Activated CD8-positive, alpha-beta T cell treated with anti-CD3 and anti-CD28 coated beads for 36 hours (primary cell): ENCODE measurements around the gene FADS6. TPM values are rescaled to one million over a fixed set of nuclear protein-coding genes. Genes with fewer than 3 reads are reported as not detected.

Experiments used
- ATAC-seq: fragments of 200-7000 bp; cut with Tn5 transposase; one replicate; pipeline ENCODE4 v1.10.0; 2021; ENCODE audit warnings: mild to moderate bottlenecking, moderate library complexity
- CTCF ChIA-PET: fragments of 350-600 bp; sonication (Branson Sonifier 250); formaldehyde crosslinking; loops from one replicate; lab custom pipeline; 2021; ENCODE audit warnings: antibody characterized with exemption; lab: Charles Lee
- POLR2A ChIA-PET: fragments of 350-600 bp; sonication (Branson Sonifier 250); formaldehyde crosslinking; loops from one replicate; lab custom pipeline; 2021; ENCODE audit warnings: antibody characterized with exemption; lab: Charles Lee
- DNase-seq: peaks from one replicate; pipeline ENCODE4 v3.0.0-alpha.2; 2020
- H3K27ac Mint-ChIP-seq: one replicate; pipeline ENCODE4 v1.8.0; 2021; ENCODE audit warnings: mild to moderate bottlenecking, mixed read lengths
- H3K27me3 Mint-ChIP-seq: one replicate; pipeline ENCODE4 v1.8.0; 2021; ENCODE audit warnings: mixed read lengths
- H3K36me3 Mint-ChIP-seq: one replicate; pipeline ENCODE4 v1.8.0; 2021; ENCODE audit warnings: low read depth, mixed read lengths
- H3K4me1 Mint-ChIP-seq: one replicate; pipeline ENCODE4 v1.8.0; 2021; ENCODE audit warnings: low read depth, mixed read lengths
- H3K4me3 Mint-ChIP-seq: one replicate; pipeline ENCODE4 v1.8.0; 2021; ENCODE audit warnings: mild to moderate bottlenecking, moderate library complexity, mixed read lengths
- H3K9me3 Mint-ChIP-seq: one replicate; pipeline ENCODE4 v1.8.0; 2021; ENCODE audit warnings: mixed read lengths
- intact Hi-C: fragments of 100-400 bp; cut with micrococcal nuclease; formaldehyde crosslinking; loops from one replicate; pipeline ENCODE4 v1.10.0; 2022
- total RNA-seq, 2 experiments: library from RNA; stranded (reverse); gene quantifications; one replicate each; pipeline ENCODE4 v1.2.3, GENCODE V29; 2021
- TF ChIP-seq, protein P1 (sequence below): fragments of 200-600 bp; IDR thresholded peaks from one replicate; pipeline ENCODE4 v1.8.0; 2022; ENCODE audit warnings: antibody characterized with exemption, mild to moderate bottlenecking

FADS6 gene
- total RNA-seq, 2 experiments from 2014 or later, result not detected

DNA sequence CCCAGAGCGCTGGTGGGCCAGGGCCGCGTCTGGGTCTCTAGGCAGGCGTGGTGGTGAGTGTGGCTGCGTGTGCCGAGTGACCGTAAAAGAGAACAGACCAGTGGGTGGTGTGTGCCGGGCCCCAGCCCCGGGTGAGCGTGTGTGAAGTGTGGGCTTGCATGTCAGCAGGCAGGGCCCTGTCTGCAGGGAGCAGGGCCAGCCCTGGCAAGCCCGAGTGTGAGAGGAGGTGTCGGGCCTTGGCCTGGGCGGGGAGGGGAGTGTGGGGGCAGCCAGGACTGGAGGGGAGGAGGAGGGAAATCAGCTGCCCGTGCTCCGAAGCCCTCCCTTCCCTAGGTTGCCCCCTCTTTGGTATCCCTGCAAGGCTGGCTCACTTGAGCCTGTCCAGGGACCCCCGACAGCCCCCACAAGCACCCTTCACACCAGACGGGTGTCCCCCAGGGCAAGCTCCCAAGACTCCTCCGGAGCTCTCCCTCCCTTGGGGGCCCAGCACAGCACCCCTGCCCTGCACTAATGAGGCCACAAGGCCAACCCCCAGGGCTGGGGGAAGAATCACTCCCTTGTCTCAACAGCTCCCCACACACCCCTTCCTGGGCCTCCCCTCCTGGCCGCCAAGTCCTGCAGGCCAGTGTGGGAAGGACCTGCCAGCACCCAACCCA is 27.7 kb upstream of the FADS6 start:
- DNase-seq (no peak), ATAC-seq (no peak)
- Mint-ChIP-seq H3K36me3 (no peaks in the 10 kb centered on the region), H3K27ac (no peak overlapping the region), H3K4me3 (no peak overlapping the region), H3K27me3 (peaks cover 41% of the 10 kb centered on the region), H3K4me1 (peaks cover 10% of the 10 kb centered on the region), H3K9me3 (no peaks in the 10 kb centered on the region)
- POLR2A ChIA-PET, result no interaction called here
- CTCF ChIA-PET, result interaction anchor here (6.7 to 9.3 kb wide), 2 partner anchors 37 to 40 kb away, joined by 50 to 73 read pairs; no protein-coding TSS in a partner anchor
- intact Hi-C loops, result loop anchor here (5.0 kb wide), 1 partner anchor 36 kb away; no protein-coding TSS in a partner anchor
- TF ChIP-seq, protein P1, sequence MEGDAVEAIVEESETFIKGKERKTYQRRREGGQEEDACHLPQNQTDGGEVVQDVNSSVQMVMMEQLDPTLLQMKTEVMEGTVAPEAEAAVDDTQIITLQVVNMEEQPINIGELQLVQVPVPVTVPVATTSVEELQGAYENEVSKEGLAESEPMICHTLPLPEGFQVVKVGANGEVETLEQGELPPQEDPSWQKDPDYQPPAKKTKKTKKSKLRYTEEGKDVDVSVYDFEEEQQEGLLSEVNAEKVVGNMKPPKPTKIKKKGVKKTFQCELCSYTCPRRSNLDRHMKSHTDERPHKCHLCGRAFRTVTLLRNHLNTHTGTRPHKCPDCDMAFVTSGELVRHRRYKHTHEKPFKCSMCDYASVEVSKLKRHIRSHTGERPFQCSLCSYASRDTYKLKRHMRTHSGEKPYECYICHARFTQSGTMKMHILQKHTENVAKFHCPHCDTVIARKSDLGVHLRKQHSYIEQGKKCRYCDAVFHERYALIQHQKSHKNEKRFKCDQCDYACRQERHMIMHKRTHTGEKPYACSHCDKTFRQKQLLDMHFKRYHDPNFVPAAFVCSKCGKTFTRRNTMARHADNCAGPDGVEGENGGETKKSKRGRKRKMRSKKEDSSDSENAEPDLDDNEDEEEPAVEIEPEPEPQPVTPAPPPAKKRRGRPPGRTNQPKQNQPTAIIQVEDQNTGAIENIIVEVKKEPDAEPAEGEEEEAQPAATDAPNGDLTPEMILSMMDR, result no peak

DNA sequence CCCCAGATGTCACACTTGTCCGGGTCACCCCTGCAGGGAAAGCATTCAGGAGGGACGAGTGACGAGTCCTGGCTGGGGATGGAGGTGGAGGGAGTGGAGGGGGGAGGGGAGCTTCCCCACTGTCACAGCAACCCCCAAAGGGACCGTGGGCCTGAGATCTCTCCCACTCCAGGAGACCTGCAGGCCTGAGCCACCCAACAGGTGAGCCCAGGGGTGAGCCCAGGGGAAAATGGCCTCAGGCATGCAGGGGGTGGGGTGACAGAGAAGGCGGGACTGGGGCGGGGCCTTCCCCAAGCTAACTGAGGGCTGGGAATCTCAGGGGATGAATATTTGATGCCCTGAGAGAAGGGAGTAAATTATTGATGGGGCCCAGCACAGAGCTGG is 27.2 kb upstream of the FADS6 start:
- TF ChIP-seq, protein P1, result no peak
- no peak overlapping the region for H3K4me3 Mint-ChIP-seq
- peaks cover 10% of the 10 kb centered on the region for H3K4me1 Mint-ChIP-seq
- H3K9me3 Mint-ChIP-seq, result no peaks in the 10 kb centered on the region
- ChIA-PET POLR2A (no interaction called here), CTCF (interaction anchor here (2.7 to 9.3 kb wide), 3 partner anchors 37 to 41 kb away, joined by 13 to 73 read pairs (median 50); no protein-coding TSS in a partner anchor)
- intact Hi-C loops, result loop anchor here (5.0 kb wide), 1 partner anchor 37 kb away; no protein-coding TSS in a partner anchor
- H3K27me3 Mint-ChIP-seq, result peaks cover 37% of the 10 kb centered on the region
- ATAC-seq, result no peak
- no peak for DNase-seq
- no peak overlapping the region for H3K27ac Mint-ChIP-seq
- no peaks in the 10 kb centered on the region for H3K36me3 Mint-ChIP-seq

DNA sequence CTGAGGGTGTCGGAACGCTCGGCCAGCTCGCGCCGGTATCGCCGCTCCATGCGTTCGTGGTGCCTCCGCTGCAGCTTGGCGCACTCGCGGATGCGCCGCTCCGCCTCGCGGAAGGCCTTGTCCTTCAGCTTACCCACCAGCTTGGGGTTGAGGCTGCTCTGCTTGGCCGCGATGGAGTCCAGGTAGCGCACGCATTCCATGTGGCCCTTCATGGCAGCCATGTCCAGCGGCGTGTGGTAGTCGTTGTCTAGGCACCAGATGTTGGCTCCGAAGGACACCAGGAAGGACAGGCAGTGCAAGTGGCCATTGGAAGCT is 26.8 kb upstream of the FADS6 start:
- H3K4me3 Mint-ChIP-seq, result no peak overlapping the region
- ATAC-seq (no peak), DNase-seq (no peak)
- H3K4me1 Mint-ChIP-seq, result peaks cover 10% of the 10 kb centered on the region
- TF ChIP-seq, protein P1, result no peak
- POLR2A ChIA-PET, result no interaction called here
- H3K9me3 Mint-ChIP-seq, result no peaks in the 10 kb centered on the region
- peaks cover 34% of the 10 kb centered on the region for H3K27me3 Mint-ChIP-seq
- no peaks in the 10 kb centered on the region for H3K36me3 Mint-ChIP-seq
- intact Hi-C loops, result loop anchor here (5.0 kb wide), 1 partner anchor 37 kb away; no protein-coding TSS in a partner anchor
- CTCF ChIA-PET, result interaction anchor here (2.7 to 9.3 kb wide), 2 partner anchors 38 to 41 kb away, joined by 13 to 73 read pairs; no protein-coding TSS in a partner anchor
- no peak overlapping the region for H3K27ac Mint-ChIP-seq

DNA sequence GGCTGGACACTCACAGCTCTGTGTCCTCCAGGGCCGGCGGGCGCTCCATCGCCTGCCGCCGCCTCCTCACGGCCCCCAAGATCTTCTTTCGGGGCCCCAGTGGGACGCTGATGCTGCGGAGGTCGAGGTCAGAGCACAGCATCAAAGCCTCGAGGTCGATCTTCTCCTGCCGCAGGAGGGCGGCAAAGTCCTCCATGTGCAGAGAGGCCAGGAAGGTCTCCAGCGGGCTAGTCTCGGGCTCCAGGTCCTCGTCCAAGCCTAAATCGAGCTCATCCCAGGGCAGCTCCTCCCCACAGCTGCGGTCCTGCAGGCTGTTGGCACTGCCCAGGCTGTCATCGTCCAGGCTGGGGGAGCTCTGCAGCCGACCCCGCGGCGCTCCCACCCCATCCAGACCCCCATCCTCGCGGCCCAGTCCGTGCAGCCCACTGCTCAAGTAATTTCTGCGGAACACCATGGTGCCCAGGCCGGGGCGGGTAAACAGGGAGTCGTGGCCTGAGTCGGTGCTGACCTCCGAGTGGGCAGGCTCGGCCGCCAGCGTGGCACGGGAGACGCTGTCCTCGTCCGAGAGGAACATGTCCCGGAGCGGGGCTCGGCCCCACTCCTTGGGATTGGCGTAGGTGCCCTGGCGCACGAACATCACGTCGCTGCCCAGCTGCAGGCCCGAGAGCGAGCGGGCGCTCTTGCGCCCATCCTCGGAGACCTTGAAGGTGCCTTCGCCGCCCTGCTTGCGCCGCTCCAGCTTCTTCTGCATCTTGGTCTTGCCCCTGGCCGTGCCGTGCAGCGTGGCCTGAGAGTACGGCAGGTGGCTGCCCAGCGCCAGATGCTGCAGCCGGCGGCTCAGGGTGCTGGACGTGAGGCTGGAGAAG is 26.2 kb upstream of the FADS6 start:
- intact Hi-C loops, result loop anchor here (5.0 kb wide), 1 partner anchor 38 kb away; no protein-coding TSS in a partner anchor
- DNase-seq (peak; percentile 32), ATAC-seq (no peak)
- H3K27me3 Mint-ChIP-seq, result peaks cover 28% of the 10 kb centered on the region
- H3K4me1 Mint-ChIP-seq, result peaks cover 9% of the 10 kb centered on the region
- H3K9me3 Mint-ChIP-seq, result no peaks in the 10 kb centered on the region
- no peaks in the 10 kb centered on the region for H3K36me3 Mint-ChIP-seq
- POLR2A ChIA-PET, result no interaction called here
- TF ChIP-seq, protein P1, result no peak
- CTCF ChIA-PET, result interaction anchor here (0.6 to 9.3 kb wide), 6 partner anchors 38 to 327 kb away, joined by 3 to 73 read pairs (median 4); no protein-coding TSS in a partner anchor
- no peak overlapping the region for H3K27ac Mint-ChIP-seq
- H3K4me3 Mint-ChIP-seq, result no peak overlapping the region
